ENCODE results near the gene TNP1.
A peak's percentile ranks its signal among the peaks of the same experiment; 100 is the strongest.

The TNP1 gene

GRCh38 chr2:216838151-216838550 is 21.7 kb downstream of the TNP1 start:
- DNase-seq (ENCODE audit: low spot score) = no peak

GRCh38 chr2:216837740-216838139 is 22.1 kb downstream of the TNP1 start:
- no peak for DNase-seq (ENCODE audit: low spot score)

- no peak for DNase-seq (ENCODE audit: low spot score)
Measured at GRCh38 chr2:216833061-216833460, 26.8 kb downstream of the TNP1 start.

DNA sequence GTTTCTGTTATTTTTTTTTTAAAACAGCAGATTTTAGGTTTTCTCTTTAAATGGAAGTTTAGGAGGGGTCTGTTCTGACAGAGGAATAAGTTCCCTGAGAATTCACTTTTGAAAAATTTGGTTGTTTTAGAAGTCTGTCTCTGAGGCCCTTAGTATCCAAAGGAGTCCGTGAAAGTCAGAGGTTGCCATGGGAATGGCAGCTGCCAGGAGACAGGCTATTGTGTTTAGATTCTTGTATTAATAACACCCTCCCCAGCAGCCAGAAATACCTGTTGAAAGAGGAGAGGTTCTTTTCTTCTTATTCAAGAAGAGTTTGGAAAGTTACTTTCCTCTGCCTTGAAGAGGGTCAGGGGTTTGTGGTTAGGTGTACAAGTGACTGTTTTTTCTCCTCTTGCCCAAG is 29.5 kb downstream of the TNP1 start:
- DNase-seq (ENCODE audit: low spot score) = no peak

DNA sequence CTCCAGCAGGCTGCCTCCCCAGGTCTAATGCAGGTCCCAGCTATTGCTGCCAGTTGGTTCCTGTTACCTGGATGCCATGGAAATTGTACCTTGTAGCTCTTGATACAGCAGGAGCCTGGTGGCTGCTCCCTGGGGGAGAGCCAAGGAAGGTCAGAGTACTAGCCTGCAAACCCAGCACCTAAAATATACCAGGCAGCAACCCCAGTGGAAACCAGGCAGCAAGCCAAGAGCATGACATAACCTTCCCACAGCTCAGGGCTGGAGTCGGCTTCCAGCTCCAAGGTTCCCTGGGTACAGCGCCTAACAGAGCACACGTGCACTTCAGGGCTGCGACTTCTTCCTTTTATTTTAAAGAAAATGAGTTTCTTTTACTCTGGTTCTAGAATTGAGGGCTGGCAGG is 30.3 kb downstream of the TNP1 start:
- DNase-seq (ENCODE audit: low spot score) = peak; percentile 34

GRCh38 chr2:216827073-216827720 is 32.7 kb downstream of the TNP1 start:
- no peak for DNase-seq (ENCODE audit: low spot score)

DNA sequence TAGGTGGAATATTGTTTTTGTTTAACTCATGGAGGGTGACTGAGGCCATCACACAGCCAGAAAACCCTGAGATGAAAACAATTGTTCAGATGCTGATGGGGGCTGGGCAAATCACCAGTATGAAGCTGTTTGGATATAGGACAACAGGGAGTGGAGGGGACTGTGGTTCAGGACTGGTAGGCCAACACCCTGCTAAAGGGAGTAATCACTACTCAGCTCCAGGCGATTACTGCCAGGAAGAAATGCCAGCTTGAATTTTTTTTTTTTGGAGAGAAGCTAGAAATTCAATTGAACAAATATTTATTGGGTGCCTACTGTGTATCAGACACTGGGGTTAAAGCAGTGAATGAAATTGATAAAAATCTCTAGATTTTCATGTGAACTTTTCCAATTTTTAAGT is 37.4 kb downstream of the TNP1 start:
- no peak for DNase-seq (ENCODE audit: low spot score)

- DNase-seq (ENCODE audit: low spot score) = no peak
Measured at GRCh38 chr2:216820709-216821108, 39.2 kb downstream of the TNP1 start.

DNA sequence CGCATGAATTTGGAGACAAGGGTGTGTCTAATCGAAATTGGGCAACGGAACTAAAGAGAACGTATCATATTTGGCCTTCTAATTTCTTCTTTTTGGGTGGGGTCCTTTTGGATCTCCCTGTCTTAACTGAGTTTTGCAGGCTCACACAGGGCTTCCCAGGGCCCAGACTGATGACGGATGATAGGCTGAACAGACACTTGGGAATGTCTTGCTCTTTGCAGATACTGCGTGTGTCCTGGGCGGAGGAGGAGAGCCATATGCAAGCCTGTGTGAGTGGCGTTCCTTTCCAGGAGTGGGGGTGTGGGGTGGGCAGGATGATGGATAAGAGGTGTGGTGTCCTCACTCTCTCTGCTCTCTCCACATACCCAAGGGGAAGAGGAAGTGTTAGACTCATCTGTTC is 40.1 kb downstream of the TNP1 start:
- DNase-seq (ENCODE audit: low spot score) = no peak

DNA sequence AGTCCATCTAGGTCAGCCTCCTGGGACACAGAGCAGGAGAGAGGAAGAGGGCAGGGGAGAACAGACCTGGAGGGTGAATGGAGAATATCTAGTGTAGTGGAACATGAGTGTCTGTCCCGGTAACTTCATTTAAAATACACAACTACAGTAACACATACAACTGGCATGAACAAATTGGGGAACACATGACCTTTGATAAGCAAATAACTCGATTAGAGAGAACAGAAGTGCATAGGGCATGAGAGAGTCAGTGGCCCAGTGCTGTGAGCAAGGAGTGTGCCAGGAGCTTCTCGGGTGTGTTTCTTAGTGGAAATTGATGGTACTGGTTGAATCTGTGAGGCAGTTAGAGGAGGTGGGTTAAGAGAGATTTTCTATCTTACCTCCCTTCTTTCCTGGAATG is 40.8 kb downstream of the TNP1 start:
- no peak for DNase-seq (ENCODE audit: low spot score)

GRCh38 chr2:216810399-216811160 is 49.3 kb downstream of the TNP1 start:
- DNase-seq (ENCODE audit: low spot score) = no peak
